Measurements from ENCODE around the gene PVR.
"Not testable (repeated sequence)": the region's sequence is repeated elsewhere in the genome, so short reads cannot be mapped to it uniquely, and the experiment has no call there.

The PVR gene

DNA sequence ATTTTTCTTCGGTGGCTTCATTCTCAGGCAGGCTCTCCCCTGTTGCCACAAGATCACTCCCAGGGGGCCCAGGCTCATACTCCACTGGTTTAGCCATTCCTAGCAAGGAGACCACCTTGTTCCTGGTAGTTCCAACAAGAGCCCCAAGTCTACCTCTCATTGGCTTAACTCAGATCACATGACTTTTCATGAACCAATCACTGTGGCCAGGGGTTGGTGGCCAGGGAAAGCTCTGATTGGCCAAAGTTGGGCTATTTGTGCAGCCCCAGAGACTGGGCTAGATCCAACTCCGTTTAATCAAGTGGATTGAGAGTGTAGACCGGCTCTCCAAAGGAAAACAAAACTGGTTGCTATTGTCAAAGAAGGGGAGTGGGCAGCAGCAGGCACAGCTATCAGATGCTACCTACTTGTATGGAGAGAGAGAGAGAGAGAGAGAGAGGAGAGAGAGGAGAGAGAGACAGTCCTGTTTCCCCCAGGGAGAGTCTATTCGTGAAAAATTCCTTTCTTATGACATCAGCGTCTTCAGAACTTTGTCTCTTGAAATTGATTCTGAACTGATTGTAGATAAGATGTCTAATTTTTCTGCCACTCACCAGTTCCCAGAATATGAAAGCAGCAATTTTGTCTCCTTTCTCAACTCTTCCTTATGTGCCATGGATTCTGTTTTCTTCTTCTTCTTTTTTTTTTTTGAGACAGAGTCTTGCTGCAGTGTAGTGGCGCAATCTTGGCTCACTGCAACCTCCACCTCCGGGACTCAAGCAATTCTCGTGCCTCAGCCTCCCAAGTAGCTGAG lies 33.5 kb downstream of the PVR start:
- Histone ChIP-seq H3K4me1 (ENCODE audit: insufficient read depth, insufficient read length) (no peaks in the 10 kb centered on the region), H3K27me3 (ENCODE audit: insufficient read depth, insufficient read length) (no peaks in the 10 kb centered on the region), H3K4me3 (ENCODE audit: insufficient read length, low read depth) (no peak overlapping the region), H3K9ac (ENCODE audit: insufficient read length, low read depth) (no peak overlapping the region), H3K36me3 (ENCODE audit: insufficient read depth, insufficient read length, low read length) (no peaks in the 10 kb centered on the region), H3K9me3 (ENCODE audit: insufficient read depth, low read length) (no peaks in the 10 kb centered on the region)
- peak; percentile 30 for DNase-seq (ENCODE audit: low read depth, low spot score)
- no peak for TF ChIP-seq ZNF274 (IDR thresholded peaks at IDR 0.05; ENCODE audit: low read depth, low read length)
- TF ChIP-seq YY1 (IDR thresholded peaks at IDR 0.05; ENCODE audit: insufficient read depth, insufficient read length), result no peak
- TF ChIP-seq SUZ12 (IDR thresholded peaks at IDR 0.05; ENCODE audit: extremely low read depth, insufficient read depth, insufficient read length), result no peak

DNA sequence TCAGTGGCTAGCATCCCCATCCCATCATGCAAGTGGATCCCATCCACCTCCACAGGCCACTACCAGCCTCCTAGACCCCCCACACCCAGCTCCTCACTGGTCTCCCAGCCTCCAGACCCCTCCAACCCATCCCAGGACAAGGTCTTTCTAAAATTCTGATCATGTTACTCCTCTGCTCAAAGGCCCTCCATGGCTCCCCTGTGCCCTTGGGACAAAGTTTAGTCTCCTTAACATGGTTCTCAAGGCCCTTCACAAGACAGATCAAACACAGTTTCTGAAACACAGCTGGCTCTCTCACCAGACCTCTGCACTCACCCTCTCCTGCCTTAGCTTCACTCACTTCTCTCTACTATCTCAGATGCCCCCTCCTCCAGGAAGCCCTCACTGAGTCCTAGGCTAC lies 36.8 kb downstream of the PVR start:
- H3K9ac ChIP-seq (ENCODE audit: insufficient read length, low read depth), result no peak overlapping the region
- no peaks in the 10 kb centered on the region for H3K4me1 ChIP-seq (ENCODE audit: insufficient read depth, insufficient read length)
- no peaks in the 10 kb centered on the region for H3K9me3 ChIP-seq (ENCODE audit: insufficient read depth, low read length)
- TF ChIP-seq ZNF274 (IDR thresholded peaks at IDR 0.05; ENCODE audit: low read depth, low read length), result no peak
- TF ChIP-seq SUZ12 (IDR thresholded peaks at IDR 0.05; ENCODE audit: extremely low read depth, insufficient read depth, insufficient read length), result no peak
- no peak for TF ChIP-seq YY1 (IDR thresholded peaks at IDR 0.05; ENCODE audit: insufficient read depth, insufficient read length)
- H3K4me3 ChIP-seq (ENCODE audit: insufficient read length, low read depth), result no peak overlapping the region
- no peaks in the 10 kb centered on the region for H3K27me3 ChIP-seq (ENCODE audit: insufficient read depth, insufficient read length)
- DNase-seq (ENCODE audit: low read depth, low spot score), result no peak
- H3K36me3 ChIP-seq (ENCODE audit: insufficient read depth, insufficient read length, low read length), result no peaks in the 10 kb centered on the region

DNA sequence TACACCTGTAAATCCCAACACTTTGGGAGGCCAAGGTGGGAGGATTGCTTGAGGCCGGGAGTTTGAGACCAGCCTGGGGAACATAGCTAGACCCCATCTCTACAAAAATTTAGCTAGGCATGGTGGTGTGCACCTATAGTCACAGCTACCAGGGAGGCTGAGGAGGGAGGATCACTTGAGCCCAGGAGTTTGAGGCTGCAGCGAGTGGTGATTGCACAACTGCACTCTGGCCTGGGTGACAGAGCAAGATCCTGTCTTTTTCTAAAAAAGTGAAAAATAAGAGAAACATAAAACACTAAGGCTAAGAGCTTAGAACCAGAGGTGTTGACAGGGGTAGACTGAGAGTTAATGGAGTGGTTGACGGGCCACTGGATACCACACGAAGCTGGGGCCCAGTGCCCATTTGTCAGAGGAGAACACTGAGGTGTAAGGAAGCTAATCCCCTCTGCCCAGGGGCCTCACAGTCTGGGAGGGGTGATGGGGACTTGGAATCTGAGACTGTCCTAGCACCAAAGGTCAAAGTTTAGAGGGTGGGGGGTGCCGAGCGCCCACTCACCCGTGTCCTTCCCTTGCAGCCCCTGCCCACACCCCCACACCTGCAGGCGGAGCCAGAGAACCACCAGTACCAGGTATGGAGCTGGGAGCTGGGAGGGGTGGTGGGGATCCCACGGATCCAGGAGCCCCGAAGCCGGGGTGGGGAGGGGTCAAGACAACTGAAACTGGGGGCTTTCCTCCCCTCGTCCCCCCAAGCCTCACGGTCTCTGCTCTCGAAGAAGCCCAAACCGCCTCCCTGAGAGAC lies 38.5 kb downstream of the PVR start:
- no peak overlapping the region for H3K4me3 ChIP-seq (ENCODE audit: insufficient read length, low read depth)
- H3K4me1 ChIP-seq (ENCODE audit: insufficient read depth, insufficient read length), result no peaks in the 10 kb centered on the region
- no peaks in the 10 kb centered on the region for H3K9me3 ChIP-seq (ENCODE audit: insufficient read depth, low read length)
- no peaks in the 10 kb centered on the region for H3K36me3 ChIP-seq (ENCODE audit: insufficient read depth, insufficient read length, low read length)
- no peak for DNase-seq (ENCODE audit: low read depth, low spot score)
- no peak for TF ChIP-seq ZNF274 (IDR thresholded peaks at IDR 0.05; ENCODE audit: low read depth, low read length)
- TF ChIP-seq YY1 (IDR thresholded peaks at IDR 0.05; ENCODE audit: insufficient read depth, insufficient read length), result no peak
- no peak for TF ChIP-seq SUZ12 (IDR thresholded peaks at IDR 0.05; ENCODE audit: extremely low read depth, insufficient read depth, insufficient read length)
- no peaks in the 10 kb centered on the region for H3K27me3 ChIP-seq (ENCODE audit: insufficient read depth, insufficient read length)
- H3K9ac ChIP-seq (ENCODE audit: insufficient read length, low read depth), result no peak overlapping the region

DNA sequence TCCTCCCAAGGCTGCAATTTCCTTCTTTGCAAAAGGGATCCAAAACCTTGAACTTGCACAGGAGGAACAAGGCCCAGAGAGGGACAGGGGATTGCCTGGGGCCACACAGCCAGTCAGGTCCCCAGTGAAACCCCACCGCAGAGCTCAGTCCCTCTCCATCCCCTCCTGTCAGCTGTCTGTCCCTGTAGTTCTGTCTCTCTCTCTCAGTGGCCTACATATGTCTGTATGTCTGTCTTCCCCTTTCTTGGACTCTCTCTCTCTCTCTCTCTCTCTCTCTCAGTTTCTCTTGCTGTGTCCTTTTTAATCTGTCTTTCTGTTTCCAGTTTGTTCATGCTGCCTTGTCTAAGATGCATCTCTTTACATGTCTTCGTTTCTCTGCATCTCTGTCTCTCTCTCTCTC lies 39.1 kb downstream of the PVR start:
- DNase-seq (ENCODE audit: low read depth, low spot score), result no peak
- Histone ChIP-seq H3K36me3 (ENCODE audit: insufficient read depth, insufficient read length, low read length) (no peaks in the 10 kb centered on the region), H3K9me3 (ENCODE audit: insufficient read depth, low read length) (no peaks in the 10 kb centered on the region), H3K9ac (ENCODE audit: insufficient read length, low read depth) (no peak overlapping the region), H3K27me3 (ENCODE audit: insufficient read depth, insufficient read length) (no peaks in the 10 kb centered on the region), H3K4me1 (ENCODE audit: insufficient read depth, insufficient read length) (no peaks in the 10 kb centered on the region), H3K4me3 (ENCODE audit: insufficient read length, low read depth) (no peak overlapping the region)
- no peak for TF ChIP-seq ZNF274 (IDR thresholded peaks at IDR 0.05; ENCODE audit: low read depth, low read length)
- TF ChIP-seq YY1 (IDR thresholded peaks at IDR 0.05; ENCODE audit: insufficient read depth, insufficient read length), result no peak
- TF ChIP-seq SUZ12 (IDR thresholded peaks at IDR 0.05; ENCODE audit: extremely low read depth, insufficient read depth, insufficient read length), result no peak

DNA sequence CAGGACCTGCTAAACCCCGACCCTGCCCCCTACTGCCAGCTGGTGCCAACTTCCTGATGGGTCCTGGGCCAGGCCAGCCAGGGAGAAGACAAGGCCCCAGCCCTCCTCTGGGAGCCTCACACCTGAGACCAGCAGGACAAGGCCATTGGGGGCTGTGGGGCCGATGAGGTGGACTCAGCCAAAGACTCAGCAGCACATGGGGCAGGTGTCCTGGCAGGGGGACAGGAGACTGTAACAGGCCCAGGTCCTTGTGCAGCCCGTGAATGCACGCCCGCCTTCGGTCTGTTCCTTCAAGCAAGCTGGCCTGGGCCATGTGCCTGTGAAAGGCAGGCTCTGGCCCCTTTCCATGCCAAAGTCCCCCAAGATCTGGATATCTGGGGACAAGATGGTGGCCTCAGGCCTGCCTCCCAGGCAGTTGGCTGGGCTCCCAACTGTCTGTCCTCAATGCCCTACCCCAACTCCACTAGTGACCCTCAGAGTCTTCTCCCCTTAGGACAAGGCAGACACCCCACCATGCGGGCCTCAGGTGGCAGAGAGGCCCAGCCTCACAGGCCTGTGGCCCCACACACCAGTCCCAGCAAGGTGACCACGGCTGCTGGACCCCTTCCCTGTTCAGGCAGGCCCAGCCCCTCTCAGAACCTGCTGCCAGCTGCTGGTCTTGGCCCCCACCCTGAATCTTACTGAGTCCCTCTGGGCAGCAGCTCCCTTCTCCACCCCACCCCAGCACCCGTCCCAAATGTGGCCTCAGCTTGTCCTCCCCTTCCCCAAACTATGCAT lies 39.9 kb downstream of the PVR start:
- no peaks in the 10 kb centered on the region for H3K27me3 ChIP-seq (ENCODE audit: insufficient read depth, insufficient read length)
- no peak overlapping the region for H3K4me3 ChIP-seq (ENCODE audit: insufficient read length, low read depth)
- TF ChIP-seq YY1 (IDR thresholded peaks at IDR 0.05; ENCODE audit: insufficient read depth, insufficient read length) (no peak), ZNF274 (IDR thresholded peaks at IDR 0.05; ENCODE audit: low read depth, low read length) (no peak), SUZ12 (IDR thresholded peaks at IDR 0.05; ENCODE audit: extremely low read depth, insufficient read depth, insufficient read length) (no peak)
- no peaks in the 10 kb centered on the region for H3K4me1 ChIP-seq (ENCODE audit: insufficient read depth, insufficient read length)
- no peaks in the 10 kb centered on the region for H3K36me3 ChIP-seq (ENCODE audit: insufficient read depth, insufficient read length, low read length)
- no peaks in the 10 kb centered on the region for H3K9me3 ChIP-seq (ENCODE audit: insufficient read depth, low read length)
- DNase-seq (ENCODE audit: low read depth, low spot score), result no peak
- H3K9ac ChIP-seq (ENCODE audit: insufficient read length, low read depth), result no peak overlapping the region

DNA sequence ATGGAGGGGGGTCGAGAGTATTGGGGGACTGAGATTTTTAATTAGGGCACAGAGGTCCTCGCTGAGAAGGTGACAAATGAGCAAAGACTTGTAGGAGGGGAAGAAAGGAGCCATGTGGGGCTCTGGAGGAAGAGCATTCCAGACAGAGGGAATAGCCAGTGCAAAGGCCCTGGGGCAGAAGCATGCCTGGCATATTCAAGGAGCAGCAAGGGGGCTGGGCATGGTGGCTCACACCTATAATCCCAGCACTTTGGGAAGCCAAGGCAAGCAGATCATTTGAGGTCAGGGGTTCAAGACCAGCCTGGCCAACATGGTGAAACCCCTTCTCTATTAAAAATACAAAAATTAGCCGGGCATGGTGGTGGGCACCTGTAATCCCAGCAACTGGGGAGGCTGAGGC lies 40.7 kb downstream of the PVR start:
- H3K4me3 ChIP-seq (ENCODE audit: insufficient read length, low read depth); H3K9ac ChIP-seq (ENCODE audit: insufficient read length, low read depth); H3K9me3 ChIP-seq (ENCODE audit: insufficient read depth, low read length); DNase-seq (ENCODE audit: low read depth, low spot score); H3K36me3 ChIP-seq (ENCODE audit: insufficient read depth, insufficient read length, low read length); H3K4me1 ChIP-seq (ENCODE audit: insufficient read depth, insufficient read length); H3K27me3 ChIP-seq (ENCODE audit: insufficient read depth, insufficient read length): not testable (repeated sequence)

Measured in NT2/D1 (cell line).